IPS DF 4.7 (cell line): Measurements from ENCODE around the gene FNBP1L.
"Not testable (repeated sequence)": the region's sequence is repeated elsewhere in the genome, so short reads cannot be mapped to it uniquely, and the experiment has no call there.

Experiments used
- DNase-seq: peaks from one replicate; pipeline ENCODE4 v3.0.0-alpha.2; 2013; ENCODE audit warnings: low spot score; ENCODE audit errors: extremely low read depth

Gene FNBP1L

GRCh38 chr1:93528412-93528811 lies 80.5 kb downstream of the FNBP1L start:
- no peak for DNase-seq

GRCh38 chr1:93531193-93531592 lies 83.3 kb downstream of the FNBP1L start:
- DNase-seq = no peak

- no peak for DNase-seq
Observed at GRCh38 chr1:93532780-93533378, 85.0 kb downstream of the FNBP1L start.

DNA sequence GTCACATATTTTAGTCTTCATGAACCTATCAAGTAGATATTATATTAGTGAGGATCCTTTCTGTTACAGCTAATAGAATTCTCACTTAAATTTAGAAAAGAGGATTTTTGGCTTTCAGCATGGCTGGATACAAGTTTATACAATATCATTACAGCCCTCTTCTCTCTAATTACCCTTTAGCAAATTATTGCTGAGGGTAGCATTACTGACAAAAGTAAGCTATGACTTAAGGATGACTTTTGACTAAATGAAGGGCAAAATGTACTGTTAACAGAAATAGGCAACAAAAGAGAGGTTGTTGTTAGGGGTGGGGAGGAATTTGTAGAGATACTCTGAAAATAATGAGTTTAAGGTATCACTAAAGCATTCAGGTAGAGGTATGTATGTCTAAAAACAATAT lies 85.8 kb downstream of the FNBP1L start:
- no peak for DNase-seq

GRCh38 chr1:93537396-93537795 lies 89.5 kb downstream of the FNBP1L start:
- DNase-seq = no peak

GRCh38 chr1:93537924-93538323 lies 90.0 kb downstream of the FNBP1L start:
- no peak for DNase-seq

GRCh38 chr1:93541045-93541444 lies 93.1 kb downstream of the FNBP1L start:
- no peak for DNase-seq

DNA sequence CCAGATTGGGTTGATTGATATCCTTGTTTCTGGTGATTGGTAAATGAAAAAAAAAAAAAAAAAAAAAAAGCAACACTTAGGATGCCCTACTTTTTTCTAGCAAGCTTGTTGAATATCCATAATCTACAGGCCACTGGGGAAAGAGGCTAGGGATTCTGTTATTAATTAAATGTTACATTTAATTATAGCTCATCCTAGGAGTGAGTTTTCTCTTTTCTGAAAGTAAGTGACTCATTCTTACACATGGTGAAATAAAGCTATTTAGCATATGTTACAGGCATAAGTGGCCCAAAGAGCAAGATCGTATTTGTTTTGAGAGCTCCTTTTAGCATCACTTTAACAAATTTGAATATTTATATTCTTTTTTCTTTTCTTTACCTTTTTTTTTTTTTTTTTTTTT lies 94.5 kb downstream of the FNBP1L start:
- no peak for DNase-seq

DNA sequence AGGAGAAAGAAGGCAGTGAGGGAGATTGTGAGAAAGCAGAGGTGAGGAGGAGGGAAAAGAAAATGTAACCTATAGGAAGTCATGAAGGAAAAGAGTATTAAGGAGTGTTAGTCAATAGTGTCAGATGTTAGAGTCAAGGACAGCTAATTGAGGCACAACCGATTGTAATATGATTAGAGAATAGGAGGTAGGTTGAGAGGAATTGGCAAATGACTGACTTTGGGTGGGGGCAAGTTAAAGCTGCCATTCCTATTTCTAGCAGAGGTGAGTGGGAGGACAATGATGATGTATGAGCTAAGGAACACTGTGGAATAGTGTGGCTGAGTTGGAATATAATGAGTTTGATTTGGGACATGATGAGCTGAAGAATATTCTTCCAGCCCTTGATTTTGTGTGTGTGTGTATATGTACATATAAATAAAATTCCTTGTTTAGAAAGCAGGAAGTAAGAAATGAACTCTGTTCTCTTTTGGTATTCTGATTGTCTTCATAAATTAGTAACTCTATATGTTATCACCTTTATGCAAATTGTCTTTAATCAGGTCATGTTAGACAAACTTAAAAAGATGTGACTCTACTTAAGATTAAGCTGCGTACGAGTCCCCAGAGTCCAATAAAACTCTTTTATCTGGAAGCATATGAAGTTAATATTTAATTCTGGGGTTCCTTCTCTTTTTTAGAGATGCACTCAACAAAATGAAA lies 98.4 kb downstream of the FNBP1L start:
- DNase-seq = no peak

DNA sequence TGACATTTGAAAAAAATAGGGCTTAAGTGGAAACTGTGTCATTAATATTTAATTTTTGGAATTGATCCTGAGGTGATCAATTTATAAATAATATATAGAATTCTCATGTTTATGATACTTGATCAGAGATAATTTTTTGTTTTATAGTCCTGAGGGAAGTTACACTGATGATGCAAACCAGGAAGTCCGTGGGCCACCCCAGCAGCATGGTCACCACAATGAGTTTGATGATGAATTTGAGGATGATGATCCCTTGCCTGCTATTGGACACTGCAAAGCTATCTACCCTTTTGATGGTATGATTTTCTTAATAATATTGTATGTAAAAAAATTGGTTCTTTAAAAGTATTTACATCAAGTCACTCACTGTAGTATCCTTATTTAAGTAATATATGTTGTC lies 101.2 kb downstream of the FNBP1L start:
- no peak for DNase-seq

DNA sequence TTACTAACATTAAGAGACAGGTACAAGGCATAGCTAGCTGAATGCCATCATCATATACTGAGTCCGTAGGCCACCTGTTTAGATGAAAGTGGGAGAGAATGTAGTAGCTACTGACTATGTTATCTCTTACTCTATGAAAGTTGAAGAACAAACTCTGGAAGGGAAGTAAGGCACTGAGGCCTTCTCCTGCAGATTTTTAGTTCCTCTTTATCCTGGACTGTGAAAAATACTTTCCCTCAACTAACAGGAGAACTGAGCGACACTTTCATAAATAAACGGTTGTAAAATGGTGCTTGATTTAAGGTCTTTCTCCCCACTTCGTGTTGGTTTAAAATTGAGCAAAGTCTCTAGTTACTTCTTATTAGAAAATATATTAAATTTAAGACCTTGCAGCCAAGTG lies 101.9 kb downstream of the FNBP1L start:
- no peak for DNase-seq

DNA sequence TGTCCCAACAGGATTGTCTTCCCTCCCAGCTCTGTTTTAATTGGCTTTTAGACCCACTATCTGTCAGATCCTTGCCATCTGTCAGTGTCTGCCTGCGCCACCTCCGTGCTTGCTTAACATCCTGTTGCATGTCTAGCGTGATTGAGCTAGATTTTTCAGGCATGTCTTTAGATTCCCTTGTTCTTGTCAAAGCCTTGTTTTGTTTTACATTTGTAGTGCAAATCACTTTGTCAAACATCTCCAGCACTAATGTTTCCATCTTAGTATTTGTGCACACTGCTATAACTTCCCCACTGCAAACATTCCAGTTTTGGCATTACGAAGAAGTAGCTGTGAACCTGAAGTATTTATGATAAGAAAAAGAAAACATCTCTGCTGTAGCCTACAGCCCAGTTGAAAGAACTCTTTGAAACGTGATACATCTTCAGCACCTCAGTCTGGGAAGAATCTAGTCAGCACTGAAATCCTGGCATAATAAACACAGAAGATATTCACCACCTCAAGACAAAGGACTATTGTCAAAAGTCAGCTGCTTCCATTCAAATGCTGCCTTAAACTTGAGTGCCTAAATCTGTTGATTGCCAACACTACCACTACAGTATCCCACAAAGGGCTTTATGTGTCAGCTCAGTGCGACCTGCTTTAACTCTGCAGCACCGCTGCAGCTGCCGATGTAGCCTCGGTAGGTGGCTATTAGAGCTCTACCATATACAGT lies 105.0 kb downstream of the FNBP1L start:
- DNase-seq = peak; percentile 5

GRCh38 chr1:93553886-93554490 lies 106.1 kb downstream of the FNBP1L start:
- DNase-seq = not testable (repeated sequence)

- no peak for DNase-seq
Observed at GRCh38 chr1:93554883-93555872, 107.3 kb downstream of the FNBP1L start.

GRCh38 chr1:93556291-93556690 lies 108.4 kb downstream of the FNBP1L start:
- no peak for DNase-seq

GRCh38 chr1:93559045-93559444 lies 111.1 kb downstream of the FNBP1L start:
- DNase-seq = no peak

DNA sequence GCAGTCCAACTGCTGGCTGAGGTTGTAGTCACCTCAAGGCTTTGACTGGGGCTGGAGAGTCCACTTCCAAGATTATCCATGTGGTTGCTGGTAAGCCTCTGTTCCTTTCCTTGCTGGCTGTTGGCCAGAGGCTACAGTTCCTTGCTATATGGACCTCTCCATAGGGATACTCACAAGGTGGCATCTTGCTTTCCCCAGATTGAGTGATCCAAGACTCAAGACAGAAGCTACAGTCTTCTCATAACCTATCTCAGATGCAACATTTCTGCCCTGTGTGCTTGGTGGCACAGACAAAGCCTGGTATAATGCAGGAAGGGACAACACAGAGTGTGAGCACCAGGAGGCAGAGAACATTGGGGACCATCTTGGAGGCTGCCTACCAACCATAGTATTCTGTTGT lies 111.8 kb downstream of the FNBP1L start:
- no peak for DNase-seq

- DNase-seq = no peak
Observed at GRCh38 chr1:93565496-93566206, 117.7 kb downstream of the FNBP1L start.

GRCh38 chr1:93566227-93566626 lies 118.3 kb downstream of the FNBP1L start:
- no peak for DNase-seq

GRCh38 chr1:93567255-93567918 lies 119.5 kb downstream of the FNBP1L start:
- no peak for DNase-seq
